ENCODE results near the gene BCL11A.

BCL11A gene

DNA sequence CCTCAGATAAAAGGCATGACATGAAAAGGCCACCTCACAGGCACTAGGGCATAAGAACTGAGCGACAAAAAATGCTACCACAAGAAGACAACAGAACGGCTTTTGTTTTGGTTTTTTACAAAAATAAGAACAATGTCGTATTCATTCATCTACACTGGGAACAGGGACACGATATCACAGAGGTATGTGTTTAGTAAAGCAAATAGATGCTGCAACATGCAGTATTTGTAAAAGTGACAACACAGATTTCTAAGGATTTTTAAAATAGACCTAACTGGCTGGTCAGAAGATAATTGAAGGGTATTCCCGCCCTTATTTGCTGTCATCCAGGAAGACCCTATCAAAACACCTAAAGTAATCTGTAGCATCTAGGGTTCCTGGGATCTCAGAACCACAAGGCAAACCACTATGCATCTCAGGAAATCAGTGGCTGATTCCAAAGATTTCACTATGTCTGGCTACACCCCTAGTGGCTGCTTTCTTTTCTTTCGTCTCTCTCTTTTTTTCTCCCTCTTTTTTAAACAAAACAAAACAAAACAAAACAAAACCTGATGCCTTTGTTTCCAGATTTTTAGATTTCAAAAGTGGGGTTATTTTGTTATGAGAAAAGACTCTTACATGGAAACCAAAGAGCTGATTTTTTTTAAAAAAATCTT lies 97.2 kb downstream of the BCL11A start:
- DNase-seq, result no peak

DNA sequence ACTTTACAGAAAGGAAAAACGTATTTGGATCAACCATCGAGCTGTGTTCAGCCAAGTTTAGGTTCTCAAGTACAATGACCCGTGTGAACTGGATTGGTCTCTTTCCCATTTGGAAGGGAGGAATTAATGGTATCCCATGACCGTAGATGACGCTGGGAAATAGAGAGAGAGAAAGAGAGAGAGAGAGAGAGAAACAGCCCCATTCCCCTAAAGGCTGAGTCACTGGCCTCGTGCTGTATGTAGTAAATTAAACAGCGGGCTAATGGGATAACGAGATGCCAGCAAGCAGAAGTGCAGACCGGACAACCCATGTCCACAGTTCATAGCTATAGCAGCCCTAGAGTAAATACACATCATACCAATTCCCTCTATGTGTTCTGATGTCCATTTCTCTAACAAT lies 99.6 kb downstream of the BCL11A start:
- no peak for DNase-seq

DNA sequence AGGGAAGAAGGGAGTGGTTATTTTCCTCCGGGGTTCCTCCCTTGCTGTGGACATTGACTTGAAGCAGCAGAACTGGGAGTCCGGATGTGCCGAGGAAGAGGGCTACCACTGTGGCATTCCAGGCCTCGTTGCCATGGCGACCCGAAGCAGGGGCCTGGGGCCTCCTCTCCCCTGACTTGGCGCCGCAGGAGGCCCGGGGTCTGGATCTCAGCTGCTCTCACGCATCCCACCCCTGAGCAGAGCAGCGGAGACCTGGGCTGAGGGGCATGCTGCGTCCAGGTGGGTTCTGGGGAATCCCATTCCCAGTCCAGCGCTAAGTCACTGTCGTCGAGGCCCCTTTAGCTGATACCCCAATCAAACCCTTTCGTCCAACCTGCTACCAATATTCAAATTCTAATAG lies 100.2 kb downstream of the BCL11A start:
- no peak for DNase-seq

DNA sequence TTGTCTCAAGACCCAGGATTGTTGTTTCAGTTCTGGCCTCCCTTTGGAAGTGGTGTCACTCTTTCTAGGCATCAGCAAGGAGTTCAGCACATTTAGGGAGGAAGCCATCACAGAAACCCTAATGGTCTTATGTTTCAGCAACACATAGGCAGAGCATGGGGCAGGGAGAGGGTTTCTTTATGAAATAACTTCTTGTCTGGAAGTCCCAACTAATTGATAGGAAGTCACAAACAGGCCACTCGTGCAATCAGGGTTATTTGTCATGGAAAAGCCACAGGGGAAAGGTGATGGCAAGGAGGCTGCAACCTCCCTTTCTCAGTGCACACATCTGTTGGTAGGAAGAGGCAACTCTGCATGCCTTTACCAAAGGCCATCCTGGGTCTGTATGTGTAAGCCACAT lies 103.0 kb downstream of the BCL11A start:
- DNase-seq, result no peak

DNA sequence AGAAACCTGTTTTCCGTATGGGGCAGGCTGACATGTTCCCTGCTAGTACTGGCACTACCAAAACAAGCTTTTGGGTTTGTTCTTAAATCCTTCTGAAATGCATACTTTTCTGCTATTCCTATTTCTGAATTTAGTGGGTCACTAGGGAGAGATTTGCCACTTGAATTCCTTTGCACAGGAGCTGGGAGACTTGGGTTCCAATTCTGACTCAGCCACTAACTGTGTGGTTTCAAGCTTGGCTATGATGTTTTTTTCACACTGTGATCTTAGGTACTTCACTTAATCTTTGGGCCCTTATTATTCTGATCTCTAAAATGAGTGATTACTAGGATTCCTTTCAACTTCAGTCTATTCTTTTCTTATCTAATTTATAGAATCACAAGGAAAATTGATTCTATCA lies 105.5 kb downstream of the BCL11A start:
- DNase-seq, result no peak

DNA sequence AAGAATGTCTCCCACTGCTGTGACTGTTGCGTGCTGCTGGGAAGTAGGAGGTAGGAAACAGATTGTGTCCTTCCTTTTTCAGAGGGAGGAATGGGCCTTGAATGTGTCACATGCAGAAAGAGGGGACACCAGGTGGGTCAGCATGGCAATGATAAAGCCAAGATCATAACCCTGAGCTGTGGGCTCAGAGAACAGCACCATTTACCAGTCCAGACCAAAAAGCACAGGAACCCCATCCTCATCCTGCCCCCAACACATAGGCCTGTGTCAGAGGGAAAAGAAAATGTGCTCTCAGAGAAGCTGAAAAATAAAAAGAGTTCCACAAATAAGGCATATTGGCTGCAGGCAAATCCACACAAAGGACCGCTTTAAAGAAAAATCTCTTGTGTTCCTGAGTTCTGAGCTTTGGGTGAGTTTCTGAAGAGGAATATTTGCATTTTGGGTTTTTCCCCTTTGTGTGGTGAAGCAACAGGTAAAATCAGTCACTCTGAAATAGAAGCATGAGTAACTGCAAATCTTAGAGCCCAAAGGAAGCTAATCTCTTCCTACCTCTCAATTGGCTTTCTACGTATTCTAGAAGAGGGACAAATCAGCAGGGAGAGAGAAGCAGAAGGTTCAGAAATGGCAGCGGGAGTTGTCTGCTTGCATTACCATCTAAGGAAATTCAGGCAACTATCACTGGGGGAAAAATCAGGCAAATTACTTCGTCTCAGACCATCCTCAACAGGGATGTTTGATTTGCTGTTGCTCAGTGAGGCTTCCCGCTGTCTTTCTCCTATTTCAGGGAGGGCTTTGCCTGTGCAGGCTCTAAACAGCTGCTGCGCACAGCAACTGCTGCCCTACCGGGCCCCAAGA lies 106.8 kb downstream of the BCL11A start:
- no peak for DNase-seq

DNA sequence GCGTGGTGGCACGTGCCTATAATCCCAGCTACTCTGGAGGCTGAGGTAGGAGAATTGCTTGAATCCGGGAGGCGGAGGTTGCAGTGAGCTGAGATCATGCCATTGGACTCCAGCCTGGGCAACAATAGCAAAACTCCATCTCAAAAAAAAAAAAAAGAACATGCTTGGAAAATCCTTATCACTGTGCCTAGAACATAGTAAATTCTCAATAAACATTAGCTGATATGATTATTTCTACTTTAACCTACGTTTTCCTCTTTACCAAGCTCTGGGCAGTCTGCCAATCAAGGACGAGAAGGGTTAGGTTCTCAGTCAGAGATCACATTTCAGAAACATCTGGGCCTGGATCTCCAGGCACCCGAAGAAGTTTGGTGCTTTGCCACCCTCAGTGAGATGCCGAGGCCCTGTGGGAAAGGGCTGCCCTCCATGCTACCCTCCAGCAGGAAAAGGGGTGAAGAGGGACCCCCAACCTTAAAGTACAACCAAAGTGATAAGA lies 107.7 kb downstream of the BCL11A start:
- DNase-seq, result no peak

DNA sequence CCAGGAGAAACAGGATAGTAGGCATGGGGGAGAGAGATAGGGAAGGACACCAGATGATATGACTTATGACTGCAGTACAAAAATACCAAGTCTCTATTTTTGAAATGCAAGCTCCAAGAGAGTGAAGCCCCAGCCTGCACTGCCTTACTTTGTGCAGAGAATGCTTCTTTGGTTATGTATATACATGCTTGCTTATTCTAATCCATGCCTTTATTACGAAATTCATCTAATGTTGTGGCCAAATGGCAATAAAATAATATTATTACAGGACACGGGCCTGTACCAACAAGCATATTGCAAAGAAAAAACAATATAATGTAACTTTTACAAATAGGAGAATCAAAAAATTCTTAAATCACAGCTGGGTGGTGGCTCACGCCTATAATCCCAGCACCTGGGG lies 110.8 kb downstream of the BCL11A start:
- DNase-seq, result no peak

DNA sequence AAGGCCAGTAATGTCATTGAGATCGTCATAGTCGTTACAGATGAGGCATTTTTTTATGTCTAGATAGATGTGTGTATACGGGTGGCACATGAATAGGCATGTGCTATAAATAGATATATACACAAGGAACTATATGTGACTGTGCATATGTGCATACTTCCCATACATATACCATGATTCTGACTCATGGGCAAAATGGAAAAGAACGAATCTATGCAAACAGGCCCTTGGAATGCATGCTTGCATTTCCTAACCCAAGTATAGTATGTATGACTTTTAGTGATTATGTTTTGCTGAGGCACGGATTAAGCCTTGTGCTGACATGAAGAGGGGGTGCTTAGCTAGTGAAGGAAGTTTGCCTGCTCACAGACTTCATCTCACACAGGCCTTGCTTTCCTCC lies 111.7 kb downstream of the BCL11A start:
- no peak for DNase-seq

DNA sequence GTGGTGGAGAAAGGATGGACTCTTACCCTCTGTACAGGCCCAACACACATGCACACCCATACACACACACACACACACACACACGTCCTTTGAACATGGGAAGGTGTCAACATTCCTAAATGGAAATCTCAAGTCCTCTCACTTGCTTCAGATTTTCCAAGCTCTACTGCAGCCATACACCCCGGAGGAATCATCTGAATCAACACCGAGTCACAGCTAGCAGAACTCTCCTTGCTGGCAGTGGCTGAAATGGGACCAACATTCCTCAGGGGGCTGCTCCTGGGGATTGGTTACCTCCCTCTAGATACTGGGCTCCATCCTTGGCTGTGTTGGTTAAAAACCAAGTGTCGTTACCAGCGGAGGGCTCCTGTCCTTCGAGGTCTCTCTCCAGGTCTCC lies 112.7 kb downstream of the BCL11A start:
- DNase-seq, result no peak

DNA sequence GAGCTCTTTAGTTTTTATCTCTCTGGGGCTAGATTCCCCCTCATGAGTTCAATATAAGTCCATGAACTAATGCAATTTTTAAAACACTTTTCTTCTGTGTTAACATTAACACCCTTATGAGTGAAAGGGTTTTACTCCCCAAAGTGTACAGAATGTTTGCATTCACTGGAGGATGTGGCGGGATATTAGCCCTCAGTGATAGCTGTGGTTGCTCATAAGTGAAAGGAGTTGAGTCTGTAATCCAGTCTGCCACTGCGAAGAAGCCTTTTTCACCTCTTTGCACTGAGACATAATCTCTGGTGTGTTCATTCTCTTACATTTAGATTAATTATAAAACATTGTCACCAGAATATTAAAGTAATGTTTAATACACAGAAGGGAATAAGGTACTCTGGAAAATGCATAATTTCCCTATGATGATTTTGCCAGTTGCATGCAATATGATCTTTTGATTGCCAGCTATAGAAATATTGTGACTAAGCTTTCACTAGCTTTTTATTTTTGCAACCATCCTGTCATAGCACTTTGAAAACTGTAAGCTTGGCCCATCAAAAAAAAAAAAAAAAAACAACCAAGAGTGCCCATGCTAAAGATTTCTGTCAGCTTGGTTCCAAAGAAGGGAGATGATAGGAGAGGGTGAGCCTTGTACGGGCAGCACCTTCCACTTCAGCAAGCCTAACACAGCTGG lies 113.2 kb downstream of the BCL11A start:
- no peak for DNase-seq

DNA sequence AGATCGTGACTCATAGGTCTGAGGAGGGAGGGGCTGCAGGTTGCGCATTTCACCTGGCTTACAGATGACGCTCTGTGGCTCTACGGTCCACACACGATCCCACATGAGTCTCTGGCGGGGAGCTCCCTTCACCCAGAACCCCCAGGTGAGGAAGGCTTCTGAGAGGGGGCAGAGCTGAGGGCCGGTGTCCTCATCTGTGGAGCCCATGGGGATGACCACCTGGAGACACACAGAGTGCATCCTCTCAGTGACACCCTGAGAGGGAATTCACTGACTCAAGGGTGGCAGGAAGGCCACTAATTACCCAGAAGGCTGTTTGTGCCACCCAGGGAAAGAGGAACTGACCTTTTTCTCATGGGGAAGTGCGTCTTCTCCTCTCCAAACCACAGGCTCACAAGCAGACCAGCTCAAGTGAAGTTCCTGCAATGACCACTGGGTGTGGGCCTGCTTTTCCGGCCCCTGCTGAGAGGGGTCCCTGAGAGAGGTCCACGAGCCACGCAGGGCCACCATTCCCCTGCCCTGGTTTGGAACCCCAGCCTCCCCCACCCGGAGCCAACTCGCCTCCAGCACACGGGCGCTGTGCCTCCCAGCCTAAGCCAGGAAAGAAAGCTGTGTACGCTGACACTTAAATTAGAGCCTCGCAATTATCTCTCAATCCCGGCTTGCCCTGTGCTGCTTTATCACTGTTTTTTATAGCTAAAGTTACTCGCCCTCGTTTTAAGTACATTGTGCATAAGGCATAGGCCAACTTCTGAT lies 114.1 kb downstream of the BCL11A start:
- DNase-seq, result no peak

DNA sequence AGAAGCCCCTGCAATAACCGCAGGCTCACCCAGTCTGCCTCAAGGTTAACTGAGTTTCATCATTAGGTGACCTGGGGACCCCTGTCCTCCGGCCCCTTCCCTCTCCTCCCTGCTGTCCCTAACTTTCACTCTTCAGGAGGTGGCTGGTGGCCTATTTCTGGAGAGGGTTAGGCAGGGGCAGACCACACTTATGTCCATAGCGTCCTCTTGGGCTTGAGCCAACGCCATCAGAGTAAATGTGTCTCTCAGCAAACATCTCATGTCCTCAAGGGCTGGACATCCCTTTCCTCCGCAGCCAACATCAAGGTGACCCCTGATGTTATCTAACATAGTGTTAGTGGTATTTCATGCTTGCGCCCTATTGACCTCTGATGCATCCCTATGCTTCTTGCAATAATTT lies 114.8 kb downstream of the BCL11A start:
- DNase-seq, result no peak

DNA sequence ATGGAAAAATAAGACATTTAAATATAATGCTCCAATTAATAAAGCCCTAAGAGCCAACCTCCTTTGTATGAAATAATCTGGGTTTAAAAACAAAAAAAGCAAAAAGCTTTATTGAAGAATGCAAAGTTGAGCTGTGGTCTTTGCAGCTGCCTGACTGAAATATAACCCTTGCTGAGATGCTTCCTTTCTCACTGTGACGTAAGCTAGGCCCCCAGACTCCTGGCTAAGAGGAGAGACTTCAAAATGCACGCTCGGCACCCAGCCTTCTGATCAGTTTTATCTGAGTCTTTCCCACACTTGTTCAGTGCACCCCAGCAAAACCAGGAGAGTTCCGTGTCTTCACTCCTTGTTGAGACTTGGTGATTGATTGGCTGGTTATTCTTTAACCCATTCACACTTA lies 115.3 kb downstream of the BCL11A start:
- DNase-seq, result no peak

DNA sequence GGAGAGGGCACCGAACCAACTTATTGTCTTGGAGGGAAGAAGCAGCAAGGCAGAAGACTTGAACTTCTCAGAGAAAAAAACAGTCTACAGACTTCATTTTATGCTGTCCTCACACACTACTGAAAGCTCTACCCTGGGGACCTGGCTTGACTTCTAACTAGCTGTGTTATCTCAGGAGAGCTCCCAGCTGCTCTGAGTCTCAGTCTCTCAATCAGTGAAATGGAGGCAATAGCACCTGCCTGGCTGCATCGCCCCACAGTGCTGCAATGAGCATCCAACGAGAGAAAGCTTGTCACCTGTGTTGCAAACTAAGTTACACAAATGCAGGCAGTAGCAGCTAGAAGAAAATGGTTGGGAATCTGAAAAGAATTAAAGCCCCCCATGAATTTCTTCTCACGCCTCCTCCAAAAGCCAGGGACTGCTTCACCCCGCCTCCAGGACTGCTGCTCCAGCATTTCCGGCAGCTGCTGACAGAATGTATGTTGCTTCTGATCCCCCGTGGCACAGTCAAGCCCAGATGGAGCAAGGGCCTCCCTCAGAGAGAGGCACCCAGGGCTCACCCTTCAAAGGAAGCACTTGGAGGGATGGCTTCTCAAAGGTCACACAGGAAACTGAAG lies 116.3 kb downstream of the BCL11A start:
- no peak for DNase-seq

DNA sequence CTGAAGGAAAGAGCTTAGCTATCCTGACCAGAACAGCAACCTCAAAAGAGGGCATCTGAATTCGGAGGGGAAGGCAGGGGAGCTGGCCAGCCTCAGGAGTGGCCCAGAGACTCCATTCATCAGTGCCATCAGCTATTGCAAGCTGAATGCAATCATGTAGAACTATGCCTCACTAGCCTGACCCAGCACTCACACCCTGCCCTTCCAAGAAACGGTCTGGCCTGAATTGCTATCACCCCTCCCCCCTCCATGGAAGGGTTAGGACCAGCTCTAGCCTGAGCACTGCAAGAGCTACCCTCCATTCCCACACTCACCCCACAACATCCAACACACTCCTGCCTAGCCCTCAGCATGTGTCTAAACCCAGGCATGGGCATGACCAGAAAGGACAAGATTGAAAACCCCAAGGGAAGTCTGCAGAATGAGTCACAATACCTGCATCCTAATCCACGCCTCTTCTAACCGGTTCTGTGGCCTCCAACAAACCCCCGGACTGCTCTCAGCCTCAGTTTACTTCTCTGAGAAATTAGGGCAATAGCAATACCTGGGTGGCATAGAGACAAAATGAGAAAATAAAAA lies 120.3 kb downstream of the BCL11A start:
- DNase-seq, result no peak

DNA sequence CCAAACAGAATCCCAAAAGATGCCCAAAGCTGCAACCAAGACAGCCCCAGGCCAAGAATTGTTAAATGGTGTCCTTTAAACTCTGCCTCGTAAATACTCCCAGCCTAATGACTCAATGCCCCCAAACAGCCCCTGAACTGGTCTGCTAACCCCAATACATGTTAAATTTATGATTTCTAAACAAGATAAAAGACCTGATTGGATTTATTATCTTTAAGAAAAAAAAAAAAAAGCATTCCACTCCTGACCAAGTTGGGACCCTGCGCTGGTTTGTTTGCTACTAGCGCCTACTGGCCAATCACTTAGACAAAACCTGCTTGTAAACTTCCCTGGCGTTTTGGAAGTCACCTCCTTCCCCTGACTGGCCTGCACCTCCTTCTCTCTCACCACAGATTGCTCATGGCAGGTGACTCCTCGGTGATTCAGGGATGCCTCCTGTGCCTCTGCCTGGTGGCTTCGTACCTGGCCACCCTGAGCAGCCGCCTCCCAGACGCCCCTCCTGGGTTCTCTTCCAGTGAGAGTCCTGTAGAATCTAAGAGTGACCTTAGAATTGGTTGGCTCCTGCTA lies 121.3 kb downstream of the BCL11A start:
- no peak for DNase-seq

DNA sequence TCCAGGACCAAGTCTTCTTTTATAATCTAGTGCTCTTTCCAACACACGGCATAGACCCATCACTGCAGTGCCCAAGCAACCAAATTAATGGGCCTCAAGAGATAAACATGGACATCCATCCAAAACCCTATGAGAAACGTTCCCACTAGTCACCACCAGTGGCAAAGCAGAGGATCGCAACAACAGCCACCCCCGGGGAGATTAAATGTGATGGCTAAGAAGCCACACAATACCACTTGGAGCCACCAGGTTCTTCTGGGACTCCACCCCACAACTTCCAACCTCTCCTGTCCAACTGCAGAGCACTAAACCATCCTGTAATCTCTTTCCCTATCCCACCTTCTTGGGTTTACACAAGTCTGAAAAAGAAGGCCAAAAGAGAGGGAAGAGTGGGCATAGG lies 123.8 kb downstream of the BCL11A start:
- no peak for DNase-seq

DNA sequence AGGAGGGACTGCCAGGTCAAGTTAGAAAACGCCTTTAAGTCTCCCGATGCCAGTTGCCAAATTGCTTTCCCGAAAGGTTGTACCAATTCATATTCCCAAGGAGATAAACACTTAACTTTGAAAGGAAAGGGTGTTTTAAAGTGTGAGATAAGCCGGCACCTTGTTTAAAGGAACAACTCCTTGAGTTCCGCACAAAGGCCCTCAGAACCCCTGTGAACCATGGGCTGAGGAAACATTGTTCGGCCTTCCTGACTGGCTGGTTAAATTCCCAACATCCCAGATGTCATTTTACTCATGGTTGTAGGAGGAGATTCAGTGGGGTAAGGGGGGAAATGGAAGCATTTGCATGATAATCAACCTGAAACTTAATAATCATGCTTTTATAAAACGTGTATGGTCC lies 126.6 kb downstream of the BCL11A start:
- DNase-seq, result no peak

DNA sequence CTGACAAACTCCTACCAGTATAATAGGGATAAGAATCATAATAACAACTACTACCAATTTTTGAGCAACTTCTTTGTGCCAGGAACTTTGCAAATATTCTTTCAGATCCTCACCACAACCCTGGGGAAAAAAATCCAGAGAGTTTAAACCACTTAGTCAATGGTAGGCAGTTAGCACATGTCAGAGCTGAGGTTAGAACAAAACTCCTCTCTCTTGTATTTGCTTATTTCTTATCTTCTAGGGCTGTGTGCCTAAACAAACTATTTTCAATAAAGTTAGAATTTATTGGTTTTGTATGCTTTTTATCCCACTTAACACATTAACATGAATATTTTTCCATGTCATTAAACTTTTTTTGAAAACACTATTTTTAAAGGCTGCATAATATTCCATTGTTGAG lies 127.1 kb downstream of the BCL11A start:
- no peak for DNase-seq

DNA sequence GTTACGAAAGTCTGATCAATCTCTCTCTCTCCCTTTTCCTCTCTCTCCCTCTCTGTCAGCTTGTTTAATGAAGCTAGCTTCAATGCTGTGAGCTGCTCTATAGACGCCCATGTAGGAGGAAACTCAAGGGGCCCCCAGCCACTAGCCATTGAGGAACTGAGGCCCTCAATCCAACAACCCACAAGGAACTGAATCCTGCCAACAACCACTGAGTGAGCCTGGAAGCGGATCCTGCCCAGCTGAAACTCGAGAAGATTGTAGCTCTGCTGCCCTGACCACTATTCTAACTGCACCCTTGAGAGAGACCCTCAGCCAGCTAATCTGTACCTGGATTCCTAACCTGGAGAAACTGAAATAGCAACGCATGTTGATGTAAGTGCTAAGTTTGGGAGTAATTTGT lies 129.2 kb downstream of the BCL11A start:
- DNase-seq, result no peak

DNA sequence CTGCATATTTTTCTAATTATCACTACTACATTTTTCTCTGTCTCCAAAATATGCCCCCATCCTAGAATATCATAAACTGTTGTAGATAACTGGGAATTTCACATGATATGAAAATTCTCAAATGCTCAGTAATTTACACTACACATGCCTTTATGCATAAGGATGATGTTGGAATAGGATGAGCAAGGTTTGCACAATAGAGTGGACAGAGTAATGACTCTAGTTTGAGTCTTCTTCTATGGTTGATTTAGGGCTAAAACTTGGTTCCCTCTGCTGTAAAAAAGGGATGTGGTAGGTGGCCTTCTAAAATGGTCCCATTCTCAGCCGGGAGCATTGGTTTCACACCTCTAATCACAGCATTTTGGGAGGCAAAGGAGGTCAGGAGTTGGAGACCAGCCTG lies 129.9 kb downstream of the BCL11A start:
- DNase-seq, result no peak

All from NCI-H1930 (cell line).